Natural killer cell (primary cell): Measurements from ENCODE around the gene TMEM138. TPM values are rescaled to one million over a fixed set of nuclear protein-coding genes. Genes with fewer than 3 reads are reported as not detected.

Experiments used
- ATAC-seq, 3 donors: fragments of 150-1000 bp in 2 of 3; fragments of 200-7000 bp in 1 of 3; cut with Tn5 transposase; 1 replicate in 1 of 3; 2 replicates in 2 of 3; pipeline ENCODE4 v1.10.0; 2021; ENCODE audit warnings: mild to moderate bottlenecking in 2 of 3, moderate library complexity in 2 of 3
- DNase-seq, 2 donors: peaks; one replicate each; pipeline versions ENCODE4 v3.0.0 to v3.0.0-alpha.2; 2013 to 2021; ENCODE audit warnings: mixed read lengths in 1 of 2
- H3K27ac ChIP-seq: one replicate; pipeline ENCODE4 v1.5.1; 2013; ENCODE audit warnings: mild to moderate bottlenecking, low read length
- H3K27me3 ChIP-seq: one replicate; pipeline ENCODE4 v1.6.1; 2013; ENCODE audit warnings: low read length; ENCODE audit not compliant: control insufficient read depth, insufficient read depth
- H3K36me3 ChIP-seq: one replicate; pipeline ENCODE4 v1.6.1; 2013; ENCODE audit warnings: low read length; ENCODE audit not compliant: control insufficient read depth, insufficient read depth
- H3K4me1 ChIP-seq: one replicate; pipeline ENCODE4 v1.6.1; 2013; ENCODE audit warnings: low read length; ENCODE audit not compliant: control insufficient read depth, insufficient read depth
- H3K4me3 ChIP-seq: one replicate; pipeline ENCODE4 v1.5.1; 2013; ENCODE audit warnings: low read length
- H3K9me3 ChIP-seq: one replicate; pipeline ENCODE4 v1.6.1; 2013; ENCODE audit warnings: low read length; ENCODE audit not compliant: control insufficient read depth, insufficient read depth
- H3K27ac Mint-ChIP-seq, 2 donors: one replicate each; pipeline ENCODE4 v1.8.0; 2022; ENCODE audit warnings: mild to moderate bottlenecking in 2 of 2, mixed read lengths in 2 of 2, moderate library complexity in 1 of 2
- H3K27me3 Mint-ChIP-seq, 2 donors: one replicate each; pipeline ENCODE4 v1.8.0; 2022; ENCODE audit warnings: low read depth in 2 of 2, mixed read lengths in 2 of 2
- H3K36me3 Mint-ChIP-seq: one replicate; pipeline ENCODE4 v1.8.0; 2022; ENCODE audit warnings: mixed read lengths
- H3K4me1 Mint-ChIP-seq, 2 donors: one replicate each; pipeline ENCODE4 v1.8.0; 2022; ENCODE audit warnings: mixed read lengths in 2 of 2
- H3K4me3 Mint-ChIP-seq: one replicate; pipeline ENCODE4 v1.8.0; 2022; ENCODE audit warnings: mild to moderate bottlenecking, moderate library complexity, mixed read lengths
- H3K9me3 Mint-ChIP-seq, 2 donors: one replicate each; pipeline ENCODE4 v1.8.0; 2022; ENCODE audit warnings: mixed read lengths in 2 of 2
- WGBS: methylation state at CpG from one replicate; pipeline ENCODE4 v1.1.7; 2013; ENCODE audit warnings: missing lambda C conversion rate; ENCODE audit not compliant: insufficient coverage; 5-methylcytosine and 5-hydroxymethylcytosine counted together
- intact Hi-C: fragments of 100-400 bp; cut with micrococcal nuclease; formaldehyde crosslinking; loops from one replicate; pipeline ENCODE4 v1.14.2; 2022
- total RNA-seq, 4 donors: library from RNA; stranded (reverse); fragments of 120-200 nt in 1 of 4; gene quantifications; one replicate each; pipeline versions ENCODE4 v1.2.3 to v1.2.4, GENCODE V29; 2013 to 2022
- TF ChIP-seq, protein P1 (sequence below): fragments of 200-600 bp; IDR thresholded peaks from one replicate; pipeline ENCODE4 v1.8.0; 2022; ENCODE audit warnings: antibody characterized with exemption

The TMEM138 gene
- total RNA-seq, 3 donors from 2014 or later (not counting 1 experiment from before 2014, with no cell fraction given): 63.8 to 75.9 (median 66.5) TPM

DNA sequence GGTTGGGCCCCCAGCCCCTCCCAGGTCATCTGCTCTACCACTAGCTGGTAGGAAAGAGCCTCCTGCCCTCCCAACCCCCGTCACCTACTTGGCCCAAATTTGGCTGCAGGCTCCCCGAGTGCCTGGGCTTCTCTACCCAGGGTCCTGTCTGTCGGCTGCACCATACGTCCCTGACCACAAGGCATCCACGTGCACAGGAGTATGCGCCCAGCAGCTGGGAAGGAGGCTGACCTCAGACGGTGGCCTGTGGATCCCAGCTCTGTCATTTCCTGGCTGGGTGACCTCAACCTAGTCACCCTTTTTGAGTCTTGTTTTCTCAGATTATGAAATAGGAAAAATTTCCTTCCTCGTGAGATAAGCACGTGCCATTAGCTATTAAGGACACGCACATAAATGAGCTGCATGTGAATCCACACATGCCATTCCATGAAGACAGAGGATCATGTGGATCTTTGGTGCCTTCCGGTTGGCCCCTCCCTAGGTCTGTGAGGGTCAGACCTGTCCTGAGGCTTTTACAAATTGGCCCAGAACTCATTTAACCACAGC is 14.2 kb upstream of the TMEM138 start:
- Mint-ChIP-seq H3K27me3 (no peaks in the 10 kb centered on the region), H3K4me1 (peaks cover 0 to 4% of the 10 kb centered on the region in 2 donors), H3K9me3 (no peaks in the 10 kb centered on the region), H3K27ac (peak overlapping the region in 1 of 2 donors; percentile 44), H3K36me3 (no peaks in the 10 kb centered on the region), H3K4me3 (no peak overlapping the region)
- intact Hi-C loops: no loop called here
- H3K4me1 ChIP-seq: no peaks in the 10 kb centered on the region
- TF ChIP-seq, protein P1, sequence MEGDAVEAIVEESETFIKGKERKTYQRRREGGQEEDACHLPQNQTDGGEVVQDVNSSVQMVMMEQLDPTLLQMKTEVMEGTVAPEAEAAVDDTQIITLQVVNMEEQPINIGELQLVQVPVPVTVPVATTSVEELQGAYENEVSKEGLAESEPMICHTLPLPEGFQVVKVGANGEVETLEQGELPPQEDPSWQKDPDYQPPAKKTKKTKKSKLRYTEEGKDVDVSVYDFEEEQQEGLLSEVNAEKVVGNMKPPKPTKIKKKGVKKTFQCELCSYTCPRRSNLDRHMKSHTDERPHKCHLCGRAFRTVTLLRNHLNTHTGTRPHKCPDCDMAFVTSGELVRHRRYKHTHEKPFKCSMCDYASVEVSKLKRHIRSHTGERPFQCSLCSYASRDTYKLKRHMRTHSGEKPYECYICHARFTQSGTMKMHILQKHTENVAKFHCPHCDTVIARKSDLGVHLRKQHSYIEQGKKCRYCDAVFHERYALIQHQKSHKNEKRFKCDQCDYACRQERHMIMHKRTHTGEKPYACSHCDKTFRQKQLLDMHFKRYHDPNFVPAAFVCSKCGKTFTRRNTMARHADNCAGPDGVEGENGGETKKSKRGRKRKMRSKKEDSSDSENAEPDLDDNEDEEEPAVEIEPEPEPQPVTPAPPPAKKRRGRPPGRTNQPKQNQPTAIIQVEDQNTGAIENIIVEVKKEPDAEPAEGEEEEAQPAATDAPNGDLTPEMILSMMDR: no peak
- no peak overlapping the region for H3K4me3 ChIP-seq
- H3K27ac ChIP-seq: no peak overlapping the region
- WGBS: 81% methylated on average over 11 of the region's 11 CpGs
- peaks cover 40% of the 10 kb centered on the region for H3K36me3 ChIP-seq
- DNase-seq (no peak), ATAC-seq (peak in 1 of 3 donors; percentile 38)
- no peaks in the 10 kb centered on the region for H3K27me3 ChIP-seq
- H3K9me3 ChIP-seq: no peaks in the 10 kb centered on the region

DNA sequence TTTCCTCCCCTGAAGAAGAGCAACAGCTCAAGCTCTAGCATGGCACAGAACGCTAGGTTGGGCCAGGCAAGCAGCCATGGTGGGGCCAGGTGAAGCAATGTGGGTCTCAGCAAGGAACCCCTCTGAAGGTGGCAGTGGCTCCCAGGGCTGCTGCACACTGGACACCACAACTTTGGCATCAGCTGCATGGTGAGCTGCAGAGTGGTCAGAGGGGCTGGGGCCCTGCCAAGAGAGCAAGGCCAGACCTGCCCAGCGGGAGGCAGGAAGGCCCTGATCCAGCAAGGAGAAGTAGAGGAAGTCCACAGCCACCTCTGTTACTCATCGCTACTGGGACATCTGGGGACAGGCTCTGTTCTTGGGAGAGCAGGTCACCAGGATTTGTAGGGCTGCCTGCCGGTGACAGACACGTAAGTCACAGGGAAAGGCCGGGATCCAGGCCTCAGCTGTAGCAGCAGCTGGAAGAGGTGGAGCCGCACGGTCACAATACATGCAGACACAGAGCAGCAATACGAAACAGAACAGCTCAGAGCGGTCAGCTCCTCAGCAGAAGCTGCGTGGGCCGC is 12.9 kb upstream of the TMEM138 start:
- Histone ChIP-seq H3K4me1 (no peaks in the 10 kb centered on the region), H3K36me3 (peaks cover 48% of the 10 kb centered on the region), H3K27me3 (no peaks in the 10 kb centered on the region), H3K4me3 (no peak overlapping the region), H3K27ac (no peak overlapping the region), H3K9me3 (no peaks in the 10 kb centered on the region)
- TF ChIP-seq, protein P1: no peak
- intact Hi-C loops: no loop called here
- H3K4me3 Mint-ChIP-seq: no peak overlapping the region
- 95% methylated on average over 12 of the region's 12 CpGs for WGBS
- peaks cover 0 to 10% of the 10 kb centered on the region in 2 donors for H3K4me1 Mint-ChIP-seq
- no peaks in the 10 kb centered on the region for H3K9me3 Mint-ChIP-seq
- no peaks in the 10 kb centered on the region for H3K36me3 Mint-ChIP-seq
- DNase-seq: no peak
- no peak for ATAC-seq
- H3K27me3 Mint-ChIP-seq: no peaks in the 10 kb centered on the region
- no peak overlapping the region for H3K27ac Mint-ChIP-seq

DNA sequence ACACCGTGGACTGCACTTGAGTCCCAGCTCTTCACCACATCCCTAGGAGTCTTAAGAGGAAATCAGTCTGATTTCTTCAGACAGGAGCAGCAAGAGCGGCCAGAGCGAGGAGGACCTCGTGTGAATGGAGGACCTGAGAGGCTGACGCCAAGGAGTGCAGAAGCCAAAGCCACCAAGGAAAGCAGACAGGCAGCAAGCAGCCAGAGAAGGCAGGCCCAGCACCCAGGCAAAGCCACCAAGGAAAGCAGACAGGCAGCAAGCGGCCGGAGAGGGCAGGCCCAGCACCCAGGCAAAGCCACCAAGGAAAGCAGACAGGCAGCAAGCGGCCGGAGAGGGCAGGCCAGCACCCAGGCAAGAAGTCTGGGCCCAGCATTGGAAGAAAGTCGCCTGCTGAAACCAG is 12.3 kb upstream of the TMEM138 start:
- H3K9me3 ChIP-seq: no peaks in the 10 kb centered on the region
- 97% methylated on average over 10 of the region's 10 CpGs for WGBS
- no peak for DNase-seq
- no peak for ATAC-seq
- Mint-ChIP-seq H3K4me3 (no peak overlapping the region), H3K27me3 (no peaks in the 10 kb centered on the region), H3K4me1 (peaks cover 0 to 10% of the 10 kb centered on the region in 2 donors), H3K27ac (no peak overlapping the region), H3K9me3 (no peaks in the 10 kb centered on the region), H3K36me3 (no peaks in the 10 kb centered on the region)
- no peak overlapping the region for H3K4me3 ChIP-seq
- H3K27me3 ChIP-seq: no peaks in the 10 kb centered on the region
- no peak overlapping the region for H3K27ac ChIP-seq
- intact Hi-C loops: no loop called here
- TF ChIP-seq, protein P1: no peak
- H3K36me3 ChIP-seq: peaks cover 48% of the 10 kb centered on the region
- H3K4me1 ChIP-seq: no peaks in the 10 kb centered on the region

DNA sequence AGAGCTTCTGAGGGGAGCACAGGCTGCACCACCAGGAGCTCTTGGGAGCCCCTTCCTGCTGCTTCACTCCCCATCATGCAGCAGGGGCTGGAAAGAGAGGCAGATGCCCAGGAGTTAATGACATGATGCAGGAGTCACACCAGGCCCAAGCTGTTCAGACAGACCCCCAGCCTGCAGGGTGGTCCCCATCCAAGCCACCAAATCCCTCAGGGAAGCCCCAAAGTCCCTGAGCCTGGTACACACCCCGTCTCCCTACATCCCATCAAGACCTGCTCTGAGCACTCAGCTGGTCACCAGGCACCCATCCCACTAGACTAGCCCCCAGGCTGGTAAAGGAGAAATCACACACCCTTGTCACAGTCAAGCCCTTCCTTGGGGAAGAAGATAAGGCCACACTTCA is 11.8 kb upstream of the TMEM138 start:
- no peaks in the 10 kb centered on the region for H3K27me3 Mint-ChIP-seq
- Histone ChIP-seq H3K4me3 (no peak overlapping the region), H3K27ac (no peak overlapping the region), H3K27me3 (no peaks in the 10 kb centered on the region), H3K36me3 (peaks cover 48% of the 10 kb centered on the region), H3K4me1 (no peaks in the 10 kb centered on the region), H3K9me3 (no peaks in the 10 kb centered on the region)
- H3K36me3 Mint-ChIP-seq: no peaks in the 10 kb centered on the region
- DNase-seq (no peak), ATAC-seq (no peak)
- H3K4me3 Mint-ChIP-seq: no peak overlapping the region
- 100% methylated on average over 1 of the region's 1 CpG for WGBS
- no peaks in the 10 kb centered on the region for H3K9me3 Mint-ChIP-seq
- no peak overlapping the region for H3K27ac Mint-ChIP-seq
- intact Hi-C loops: no loop called here
- TF ChIP-seq, protein P1: no peak
- peaks cover 0 to 10% of the 10 kb centered on the region in 2 donors for H3K4me1 Mint-ChIP-seq
